ENCODE measurements around the gene TTC7B. TPM values are rescaled to one million over a fixed set of nuclear protein-coding genes. Genes with fewer than 3 reads are reported as not detected.

TTC7B gene
- total RNA-seq, 1 donor from 2014 or later, result 46.0 TPM

DNA sequence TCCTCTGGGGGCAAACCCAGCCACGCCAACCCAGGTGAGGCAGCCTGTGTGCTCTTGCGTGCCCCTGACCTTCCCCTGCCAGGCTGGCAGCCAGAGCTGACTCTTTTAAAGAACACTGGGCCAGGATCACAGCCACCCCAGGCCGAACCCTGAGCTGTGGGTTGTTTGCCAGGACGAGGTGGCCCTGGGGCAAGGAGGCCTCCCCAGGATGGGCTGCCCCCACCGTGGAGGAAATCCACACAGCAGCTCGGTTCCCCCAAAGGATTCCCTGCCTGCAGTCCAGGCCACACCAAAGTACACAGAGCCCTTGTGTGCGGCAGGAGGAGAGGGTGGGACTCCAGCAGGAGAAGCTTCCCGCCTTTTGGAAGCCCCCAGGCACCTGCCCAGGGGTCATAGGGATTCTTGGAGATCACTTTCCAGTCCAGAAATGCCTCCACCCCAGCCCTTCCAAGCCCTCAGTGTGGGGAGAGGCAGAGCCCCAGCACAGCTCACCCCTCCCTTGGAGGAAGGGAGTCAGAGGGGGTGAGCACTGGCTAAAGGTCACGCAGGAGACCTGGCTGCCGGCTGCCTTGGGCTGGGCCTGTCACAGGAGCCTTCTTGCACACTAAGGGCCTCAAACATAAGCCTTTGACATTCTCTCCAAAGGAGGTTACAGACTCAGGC lies 303.8 kb downstream of the TTC7B start:
- H3K4me3 ChIP-seq (ENCODE audit: low read depth, low read length), result no peak overlapping the region
- TF ChIP-seq, protein P1, sequence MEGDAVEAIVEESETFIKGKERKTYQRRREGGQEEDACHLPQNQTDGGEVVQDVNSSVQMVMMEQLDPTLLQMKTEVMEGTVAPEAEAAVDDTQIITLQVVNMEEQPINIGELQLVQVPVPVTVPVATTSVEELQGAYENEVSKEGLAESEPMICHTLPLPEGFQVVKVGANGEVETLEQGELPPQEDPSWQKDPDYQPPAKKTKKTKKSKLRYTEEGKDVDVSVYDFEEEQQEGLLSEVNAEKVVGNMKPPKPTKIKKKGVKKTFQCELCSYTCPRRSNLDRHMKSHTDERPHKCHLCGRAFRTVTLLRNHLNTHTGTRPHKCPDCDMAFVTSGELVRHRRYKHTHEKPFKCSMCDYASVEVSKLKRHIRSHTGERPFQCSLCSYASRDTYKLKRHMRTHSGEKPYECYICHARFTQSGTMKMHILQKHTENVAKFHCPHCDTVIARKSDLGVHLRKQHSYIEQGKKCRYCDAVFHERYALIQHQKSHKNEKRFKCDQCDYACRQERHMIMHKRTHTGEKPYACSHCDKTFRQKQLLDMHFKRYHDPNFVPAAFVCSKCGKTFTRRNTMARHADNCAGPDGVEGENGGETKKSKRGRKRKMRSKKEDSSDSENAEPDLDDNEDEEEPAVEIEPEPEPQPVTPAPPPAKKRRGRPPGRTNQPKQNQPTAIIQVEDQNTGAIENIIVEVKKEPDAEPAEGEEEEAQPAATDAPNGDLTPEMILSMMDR (IDR thresholded peaks at IDR 0.05; ENCODE audit: insufficient read depth, low read length, poor library complexity, severe bottlenecking), result no peak
- no peak for DNase-seq (ENCODE audit: low read depth)
- no peaks in the 10 kb centered on the region for H3K36me3 ChIP-seq (ENCODE audit: control insufficient read depth, insufficient read depth, low read length)
- H3K27me3 ChIP-seq (ENCODE audit: control insufficient read depth, insufficient read depth, low read length), result peaks cover 16% of the 10 kb centered on the region

DNA sequence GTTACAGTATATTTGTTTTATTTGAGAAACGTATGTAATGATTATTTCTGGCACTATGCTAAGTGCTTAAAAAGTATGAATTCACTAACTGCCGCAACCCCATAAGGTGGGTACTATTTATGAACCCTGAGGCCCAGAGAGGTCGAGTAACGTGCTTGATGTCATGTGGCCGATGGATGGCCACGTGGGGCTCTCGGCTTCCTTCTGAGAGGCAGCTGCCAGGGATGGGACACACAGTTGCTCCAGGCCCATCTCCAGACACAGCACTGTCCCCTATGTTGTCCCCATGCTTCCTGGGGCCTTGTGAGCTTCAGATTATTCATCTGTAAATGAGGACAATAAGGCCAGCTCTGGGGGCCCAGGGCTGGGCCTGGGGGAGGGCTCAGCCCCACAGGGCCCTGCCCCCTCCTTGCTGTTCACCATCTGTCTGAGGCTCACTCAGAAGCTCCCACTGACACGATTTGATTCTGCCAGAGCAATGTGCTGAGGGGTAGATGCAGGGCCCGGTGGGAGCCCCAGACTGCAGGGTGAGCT lies 304.4 kb downstream of the TTC7B start:
- H3K36me3 ChIP-seq (ENCODE audit: control insufficient read depth, insufficient read depth, low read length), result no peaks in the 10 kb centered on the region
- H3K4me3 ChIP-seq (ENCODE audit: low read depth, low read length), result no peak overlapping the region
- peaks cover 16% of the 10 kb centered on the region for H3K27me3 ChIP-seq (ENCODE audit: control insufficient read depth, insufficient read depth, low read length)
- no peak for DNase-seq (ENCODE audit: low read depth)
- TF ChIP-seq, protein P1 (IDR thresholded peaks at IDR 0.05; ENCODE audit: insufficient read depth, low read length, poor library complexity, severe bottlenecking), result no peak

DNA sequence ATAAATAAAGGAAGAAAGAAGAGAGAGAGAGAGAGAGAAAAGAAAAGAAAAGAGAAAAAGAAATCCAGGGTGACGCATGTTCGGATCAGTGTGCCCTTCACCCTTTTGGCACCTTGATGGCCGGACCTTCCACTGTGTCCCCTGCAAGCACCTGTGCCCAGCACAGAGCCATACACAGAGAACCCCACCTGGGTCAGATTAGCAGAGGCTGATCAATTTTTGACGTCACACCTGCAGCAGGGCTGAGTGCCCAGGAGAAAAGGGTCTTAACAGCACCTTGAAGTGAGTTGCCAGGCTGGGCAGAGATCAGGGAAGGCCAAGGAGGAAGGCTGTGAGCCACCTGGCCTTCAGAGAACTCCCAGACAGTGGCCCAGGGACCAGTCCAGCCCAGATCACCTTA lies 305.0 kb downstream of the TTC7B start:
- Histone ChIP-seq H3K4me3 (ENCODE audit: low read depth, low read length) (no peak overlapping the region), H3K36me3 (ENCODE audit: control insufficient read depth, insufficient read depth, low read length) (no peaks in the 10 kb centered on the region), H3K27me3 (ENCODE audit: control insufficient read depth, insufficient read depth, low read length) (peaks cover 16% of the 10 kb centered on the region)
- TF ChIP-seq, protein P1 (IDR thresholded peaks at IDR 0.05; ENCODE audit: insufficient read depth, low read length, poor library complexity, severe bottlenecking), result no peak
- DNase-seq (ENCODE audit: low read depth), result no peak

DNA sequence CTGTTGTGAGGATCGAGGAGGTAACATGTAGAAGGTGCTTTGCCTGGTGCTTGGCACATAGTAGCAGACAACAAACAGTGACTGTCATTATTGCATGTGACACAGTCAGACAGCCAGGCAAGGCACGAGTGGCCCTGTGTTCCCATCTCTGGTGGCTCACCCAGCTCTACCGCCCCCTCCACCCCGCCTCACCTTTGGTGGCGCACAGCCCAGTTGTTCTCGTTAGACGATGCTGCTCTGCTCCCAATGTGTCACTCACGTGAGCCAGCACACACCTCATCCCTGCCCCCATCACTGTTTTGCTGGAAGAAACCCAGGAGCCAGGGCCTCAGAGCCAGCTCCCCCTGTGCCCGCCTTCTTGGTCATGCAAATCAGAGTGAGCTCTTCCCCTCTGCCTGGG lies 306.1 kb downstream of the TTC7B start:
- peaks cover 16% of the 10 kb centered on the region for H3K27me3 ChIP-seq (ENCODE audit: control insufficient read depth, insufficient read depth, low read length)
- no peak overlapping the region for H3K4me3 ChIP-seq (ENCODE audit: low read depth, low read length)

DNA sequence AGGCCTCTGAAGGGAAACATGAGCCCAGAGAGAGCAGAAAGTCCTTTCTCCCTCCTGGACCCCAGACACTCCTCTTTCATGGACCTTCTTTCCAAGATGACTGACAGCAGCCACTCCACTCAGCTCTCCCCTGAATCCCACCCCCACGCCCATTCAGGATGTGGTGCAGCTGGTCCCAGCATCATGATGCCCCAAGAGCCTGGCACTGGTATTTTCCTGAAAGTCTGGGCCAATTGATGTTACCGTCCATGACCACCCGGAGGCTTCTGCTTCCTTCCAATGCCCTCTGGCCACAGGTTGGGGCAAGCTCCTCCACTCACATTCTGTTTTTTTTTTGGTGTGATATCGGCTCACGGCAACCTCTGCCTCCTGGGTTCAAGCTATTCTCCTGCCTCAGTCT lies 306.8 kb downstream of the TTC7B start:
- no peaks in the 10 kb centered on the region for H3K36me3 ChIP-seq (ENCODE audit: control insufficient read depth, insufficient read depth, low read length)
- TF ChIP-seq, protein P1 (IDR thresholded peaks at IDR 0.05; ENCODE audit: insufficient read depth, low read length, poor library complexity, severe bottlenecking), result no peak
- no peak for DNase-seq (ENCODE audit: low read depth)
- no peak overlapping the region for H3K4me3 ChIP-seq (ENCODE audit: low read depth, low read length)
- peaks cover 16% of the 10 kb centered on the region for H3K27me3 ChIP-seq (ENCODE audit: control insufficient read depth, insufficient read depth, low read length)

More for the DNA sequence above, 306.1 kb downstream of the TTC7B start:
- no peak for DNase-seq (ENCODE audit: low read depth)
- TF ChIP-seq, protein P1 (IDR thresholded peaks at IDR 0.05; ENCODE audit: insufficient read depth, low read length, poor library complexity, severe bottlenecking), result no peak
- H3K36me3 ChIP-seq (ENCODE audit: control insufficient read depth, insufficient read depth, low read length), result no peaks in the 10 kb centered on the region
